Fibroblast of mammary gland (primary cell): ENCODE measurements around the gene NFKB1.

Experiments
- DNase-seq: peaks from one replicate; pipeline ENCODE4 v3.0.0-alpha.2; 2010; ENCODE audit warnings: low read depth
- H3K4me3 ChIP-seq: 2 replicates; pipeline ENCODE4 v1.5.1; 2011; ENCODE audit warnings: low read depth, mild to moderate bottlenecking, low read length, moderate library complexity; ENCODE audit not compliant: control insufficient read depth
- CTCF ChIP-seq: conservative IDR thresholded peaks from 2 replicates; pipeline ENCODE4 v1.5.1; 2011; ENCODE audit warnings: low read depth, low read length, inconsistent platforms; ENCODE audit not compliant: control insufficient read depth, insufficient read depth

Gene NFKB1

GRCh38 chr4:102493794-102494193 is 7.4 kb upstream of the NFKB1 start:
- no peak overlapping the region for H3K4me3 ChIP-seq
- DNase-seq, result no peak
- TF ChIP-seq CTCF, result no peak

GRCh38 chr4:102494603-102495002 is 6.6 kb upstream of the NFKB1 start:
- no peak for DNase-seq
- TF ChIP-seq CTCF, result no peak
- no peak overlapping the region for H3K4me3 ChIP-seq

GRCh38 chr4:102497986-102498385 is 3.2 kb upstream of the NFKB1 start:
- no peak for DNase-seq
- H3K4me3 ChIP-seq, result no peak overlapping the region
- no peak for TF ChIP-seq CTCF

- DNase-seq, result peak; percentile 15
- TF ChIP-seq CTCF, result no peak
- peak overlapping the region; percentile 57 for H3K4me3 ChIP-seq
Observed at GRCh38 chr4:102500352-102500695, 835 bp upstream of the NFKB1 start.

GRCh38 chr4:102501447-102501696 is 213 bp downstream of the NFKB1 start:
- TF ChIP-seq CTCF, result no peak
- H3K4me3 ChIP-seq, result peak overlapping the region; percentile 95
- DNase-seq, result no peak

- DNase-seq, result no peak
- TF ChIP-seq CTCF, result no peak
- peak overlapping the region; percentile 95 for H3K4me3 ChIP-seq
Observed at GRCh38 chr4:102502543-102502818, 1.3 kb downstream of the NFKB1 start.

GRCh38 chr4:102503301-102503746 is 2.2 kb downstream of the NFKB1 start:
- peak overlapping the region; percentile 24 for H3K4me3 ChIP-seq
- DNase-seq, result no peak
- no peak for TF ChIP-seq CTCF
